8988T (cell line): Measurements from ENCODE around the gene PAXIP1.
"Not testable (repeated sequence)": the region's sequence is repeated elsewhere in the genome, so short reads cannot be mapped to it uniquely, and the experiment has no call there.

Experiments
- DNase-seq: peaks from one replicate; pipeline ENCODE4 v3.0.0; 2011

PAXIP1 gene, protein sequence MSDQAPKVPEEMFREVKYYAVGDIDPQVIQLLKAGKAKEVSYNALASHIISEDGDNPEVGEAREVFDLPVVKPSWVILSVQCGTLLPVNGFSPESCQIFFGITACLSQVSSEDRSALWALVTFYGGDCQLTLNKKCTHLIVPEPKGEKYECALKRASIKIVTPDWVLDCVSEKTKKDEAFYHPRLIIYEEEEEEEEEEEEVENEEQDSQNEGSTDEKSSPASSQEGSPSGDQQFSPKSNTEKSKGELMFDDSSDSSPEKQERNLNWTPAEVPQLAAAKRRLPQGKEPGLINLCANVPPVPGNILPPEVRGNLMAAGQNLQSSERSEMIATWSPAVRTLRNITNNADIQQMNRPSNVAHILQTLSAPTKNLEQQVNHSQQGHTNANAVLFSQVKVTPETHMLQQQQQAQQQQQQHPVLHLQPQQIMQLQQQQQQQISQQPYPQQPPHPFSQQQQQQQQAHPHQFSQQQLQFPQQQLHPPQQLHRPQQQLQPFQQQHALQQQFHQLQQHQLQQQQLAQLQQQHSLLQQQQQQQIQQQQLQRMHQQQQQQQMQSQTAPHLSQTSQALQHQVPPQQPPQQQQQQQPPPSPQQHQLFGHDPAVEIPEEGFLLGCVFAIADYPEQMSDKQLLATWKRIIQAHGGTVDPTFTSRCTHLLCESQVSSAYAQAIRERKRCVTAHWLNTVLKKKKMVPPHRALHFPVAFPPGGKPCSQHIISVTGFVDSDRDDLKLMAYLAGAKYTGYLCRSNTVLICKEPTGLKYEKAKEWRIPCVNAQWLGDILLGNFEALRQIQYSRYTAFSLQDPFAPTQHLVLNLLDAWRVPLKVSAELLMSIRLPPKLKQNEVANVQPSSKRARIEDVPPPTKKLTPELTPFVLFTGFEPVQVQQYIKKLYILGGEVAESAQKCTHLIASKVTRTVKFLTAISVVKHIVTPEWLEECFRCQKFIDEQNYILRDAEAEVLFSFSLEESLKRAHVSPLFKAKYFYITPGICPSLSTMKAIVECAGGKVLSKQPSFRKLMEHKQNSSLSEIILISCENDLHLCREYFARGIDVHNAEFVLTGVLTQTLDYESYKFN

DNA sequence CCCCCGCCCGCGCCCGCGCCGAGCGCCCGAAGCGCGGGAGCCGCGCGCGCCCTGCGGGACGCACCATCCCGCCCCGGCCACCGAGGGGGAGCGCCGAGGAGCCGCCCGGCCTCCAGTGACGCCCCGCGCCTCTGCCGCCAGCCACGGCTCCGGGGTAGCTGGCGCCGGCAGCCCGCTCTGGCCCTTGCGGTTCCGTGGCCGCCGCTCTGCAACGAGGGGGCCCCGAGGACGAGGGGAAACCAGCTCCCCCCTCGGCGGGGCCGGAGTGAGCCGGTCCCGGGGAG, at the start of gene PAXIP1:
Gene PAXIP1 (minus strand): TSS at position 33 of the 284 bp plus-strand sequence. CDS start 195 bp downstream, outside the sequence.
- peak; percentile 50 for DNase-seq

DNA sequence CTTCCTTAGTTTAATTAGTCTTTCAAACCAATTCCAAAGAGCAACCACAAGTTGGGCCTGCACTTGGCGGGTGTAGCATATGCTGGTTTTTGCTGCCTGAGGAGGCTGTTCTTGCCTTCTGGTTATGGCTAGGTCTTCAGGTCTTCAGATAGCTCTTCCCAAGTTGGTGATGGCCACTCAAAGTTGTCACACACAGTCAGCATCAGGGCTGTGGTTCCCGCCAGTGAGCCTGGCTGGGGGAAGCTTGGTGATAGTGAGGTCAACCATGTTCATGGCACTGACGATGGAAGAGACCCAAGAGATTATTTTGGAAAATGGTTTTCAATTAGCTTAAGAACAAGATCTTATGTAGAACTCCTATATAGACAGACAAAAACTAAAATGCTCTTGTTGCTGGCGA, 48.4 kb upstream of the PAXIP1 start:
- DNase-seq, result no peak

DNA sequence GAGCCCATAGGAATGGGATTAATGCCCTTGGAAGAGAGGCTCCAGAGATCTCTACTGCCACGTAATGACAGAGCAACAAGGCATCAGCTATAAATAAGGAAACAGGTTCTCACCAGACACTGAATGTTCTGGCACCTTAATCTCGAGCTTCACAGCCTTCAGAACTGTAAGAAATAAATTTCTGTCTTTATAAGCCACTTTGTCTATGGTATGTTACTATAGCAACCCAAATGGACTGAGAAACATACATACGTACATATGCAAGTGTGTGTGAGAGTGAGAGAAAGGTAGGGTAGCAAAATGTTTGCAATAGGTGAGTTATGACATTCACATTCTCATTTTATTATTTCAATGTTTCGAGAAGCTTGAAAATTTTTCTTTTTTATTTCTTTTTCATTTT, 45.1 kb upstream of the PAXIP1 start:
- no peak for DNase-seq

DNA sequence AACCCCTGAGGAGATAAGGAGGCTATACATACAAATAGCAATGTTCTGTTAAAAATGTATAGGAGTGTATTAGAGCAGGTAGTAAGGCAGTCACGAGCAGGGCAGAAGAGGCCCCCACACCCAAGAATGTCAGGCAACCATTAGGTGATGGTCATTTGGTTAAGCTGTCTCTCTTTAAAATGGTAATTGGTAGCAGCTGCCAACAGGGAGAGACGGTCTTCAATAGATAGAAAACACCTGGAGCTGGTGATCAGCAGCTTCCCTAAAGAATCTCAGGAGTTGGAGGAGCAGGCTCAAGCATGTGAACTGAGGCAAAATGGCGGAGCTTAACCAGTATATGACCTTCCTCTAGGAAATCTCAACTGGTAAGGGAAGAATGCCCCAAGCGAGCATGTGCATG, 40.8 kb upstream of the PAXIP1 start:
- DNase-seq, result no peak

DNA sequence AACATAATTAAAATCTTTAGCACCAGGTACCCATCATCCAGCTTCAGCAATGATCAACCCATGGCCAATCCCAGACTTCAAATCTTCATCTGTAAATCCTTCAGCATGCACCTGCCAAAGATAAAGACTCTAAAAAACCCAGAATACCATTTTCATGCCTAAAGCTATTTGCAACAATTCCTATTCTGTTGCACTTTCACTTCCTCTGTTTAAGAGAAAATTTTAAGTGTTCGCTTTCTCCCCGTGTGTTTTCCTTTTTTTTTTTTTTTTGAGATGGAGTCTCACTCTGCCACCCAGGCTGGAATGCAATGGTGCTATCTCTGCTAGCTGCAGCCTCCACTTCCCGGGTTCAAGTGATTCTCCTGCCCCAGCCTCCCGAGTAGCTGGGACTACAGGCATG, 35.4 kb upstream of the PAXIP1 start:
- no peak for DNase-seq

DNA sequence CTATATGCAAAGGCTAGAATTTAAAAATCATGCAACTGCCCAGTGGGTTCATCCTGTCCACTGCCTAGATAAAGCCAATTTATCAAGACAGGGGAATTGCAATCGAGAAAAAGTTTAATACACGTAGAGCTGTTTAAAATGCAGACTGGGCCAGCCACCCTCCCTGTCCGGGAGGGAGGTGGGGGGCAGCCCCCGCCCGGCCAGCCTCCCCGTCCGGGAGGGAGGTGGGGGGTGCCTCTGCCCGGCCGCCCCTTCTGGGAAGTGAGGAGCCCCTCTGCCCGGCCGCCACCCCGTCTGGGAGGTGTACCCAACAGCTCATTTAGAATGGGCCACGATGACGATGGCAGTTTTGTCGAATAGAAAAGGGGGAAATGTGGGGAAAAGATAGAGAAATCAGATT, 31.6 kb upstream of the PAXIP1 start:
- DNase-seq, result not testable (repeated sequence)

DNA sequence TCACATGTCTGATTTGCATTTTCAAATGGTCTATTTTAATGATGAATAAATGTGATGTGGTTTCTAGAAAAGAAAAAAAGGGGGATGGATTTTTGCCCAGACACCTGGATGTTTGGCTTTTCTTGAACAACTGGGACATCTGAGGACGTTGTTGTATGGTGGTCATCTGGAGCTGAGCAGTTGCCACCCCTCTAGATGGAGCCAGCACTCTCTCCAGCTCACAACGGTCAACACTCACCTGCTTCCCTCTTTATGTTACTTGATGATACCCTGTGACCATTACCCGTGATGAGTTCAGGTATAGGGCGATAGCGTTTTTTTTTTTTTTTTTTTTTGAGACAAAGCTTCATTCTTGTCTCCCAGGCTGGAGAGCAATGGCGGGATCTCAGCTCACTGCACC, 30.1 kb upstream of the PAXIP1 start:
- DNase-seq, result no peak

DNA sequence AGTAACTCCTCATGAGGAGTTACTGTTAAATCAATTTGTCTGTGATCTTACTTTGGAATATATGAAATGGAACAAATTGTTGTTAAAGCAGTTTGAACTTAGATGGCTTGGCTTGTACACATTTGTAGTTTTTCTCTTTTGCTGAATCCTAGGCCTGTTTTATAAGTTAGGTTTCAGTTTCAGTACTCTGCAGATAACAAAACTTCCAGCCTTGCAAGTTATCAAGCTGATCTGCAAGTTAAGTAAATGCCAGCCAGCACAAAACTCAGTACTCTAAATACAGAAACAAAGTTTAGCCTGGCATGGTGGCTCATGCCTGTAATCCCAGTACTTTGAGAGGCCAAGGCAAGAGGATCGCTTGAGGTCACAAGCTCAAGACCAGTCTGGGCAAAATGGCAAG, 25.0 kb upstream of the PAXIP1 start:
- no peak for DNase-seq

DNA sequence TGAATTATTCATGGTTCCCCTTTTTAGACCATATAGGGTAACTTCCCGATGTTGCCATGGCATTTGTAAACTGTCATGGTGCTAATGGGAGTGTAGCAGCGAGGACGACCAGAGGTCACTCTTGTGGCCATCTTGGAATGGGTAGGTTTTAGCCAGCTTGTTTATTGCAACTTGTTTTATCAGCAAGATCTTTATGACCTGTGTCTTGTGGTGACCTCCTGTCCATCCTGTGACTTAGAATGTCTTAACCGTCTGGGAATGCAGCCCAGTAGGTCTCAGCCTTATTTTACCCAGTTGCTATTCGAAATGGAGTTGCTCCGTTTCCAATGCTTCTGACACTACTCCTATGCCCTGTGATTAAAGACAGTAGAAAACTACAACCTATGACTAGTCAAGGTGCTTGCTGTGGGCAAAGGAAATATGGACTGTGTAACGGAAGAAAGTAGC, 18.8 kb upstream of the PAXIP1 start:
- no peak for DNase-seq

DNA sequence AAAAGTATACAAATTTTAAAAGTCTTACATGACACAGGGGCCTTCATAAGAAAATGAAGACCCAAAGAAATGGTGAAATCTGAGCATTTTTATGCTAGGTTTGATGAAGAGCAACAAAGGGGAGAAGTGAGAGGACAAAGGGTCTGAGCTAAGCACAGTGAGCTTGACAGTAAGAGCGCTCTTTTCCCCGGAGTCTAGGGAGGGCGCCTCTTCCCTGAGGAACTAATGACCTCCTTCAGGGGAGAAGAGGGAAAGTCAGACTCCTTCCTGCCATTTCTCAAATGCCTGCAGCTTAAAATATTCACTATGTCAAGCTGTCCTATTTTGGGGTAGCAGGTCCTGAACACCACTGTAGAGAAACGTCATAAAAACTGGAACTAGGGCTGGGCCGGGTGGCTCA, 18.1 kb upstream of the PAXIP1 start:
- DNase-seq, result no peak

DNA sequence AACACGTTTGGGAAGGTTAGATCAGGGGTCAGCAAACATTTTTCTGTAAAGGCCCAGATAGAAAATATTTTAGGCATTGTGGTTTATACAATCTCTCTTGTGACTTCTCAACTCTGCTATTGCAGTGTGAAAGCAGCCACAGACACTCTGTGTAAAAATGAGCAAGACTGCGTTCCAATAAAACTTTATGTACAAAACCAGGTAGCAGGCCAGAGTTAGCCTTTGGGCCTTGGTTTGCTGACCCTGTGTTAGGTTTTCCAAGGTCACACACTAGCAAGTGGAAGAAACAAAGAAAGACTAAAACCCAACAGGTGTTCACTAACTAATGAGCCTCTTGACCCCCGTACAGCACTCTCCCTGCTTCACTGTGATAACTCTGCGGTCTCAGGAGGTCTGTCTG, 14.9 kb upstream of the PAXIP1 start:
- no peak for DNase-seq

DNA sequence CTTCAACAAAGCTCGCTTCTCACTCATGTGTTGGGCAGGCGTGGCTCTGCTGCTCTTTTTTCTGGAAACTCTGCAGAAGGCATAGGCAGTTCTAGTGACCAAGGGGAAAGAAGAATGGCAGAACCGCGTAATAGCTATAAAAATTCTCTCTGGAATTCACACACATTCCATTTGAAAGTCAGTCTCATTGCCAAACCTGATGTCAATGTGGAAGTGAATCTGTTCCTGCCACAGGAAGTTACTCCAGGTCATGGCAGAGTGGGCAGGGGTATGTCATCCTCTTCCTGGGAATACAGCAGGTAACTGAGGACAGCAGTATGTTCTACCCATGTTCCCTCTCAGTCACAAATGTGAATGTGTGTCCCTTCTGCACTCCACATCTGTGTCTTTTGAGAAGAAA, 8.2 kb upstream of the PAXIP1 start:
- no peak for DNase-seq

DNA sequence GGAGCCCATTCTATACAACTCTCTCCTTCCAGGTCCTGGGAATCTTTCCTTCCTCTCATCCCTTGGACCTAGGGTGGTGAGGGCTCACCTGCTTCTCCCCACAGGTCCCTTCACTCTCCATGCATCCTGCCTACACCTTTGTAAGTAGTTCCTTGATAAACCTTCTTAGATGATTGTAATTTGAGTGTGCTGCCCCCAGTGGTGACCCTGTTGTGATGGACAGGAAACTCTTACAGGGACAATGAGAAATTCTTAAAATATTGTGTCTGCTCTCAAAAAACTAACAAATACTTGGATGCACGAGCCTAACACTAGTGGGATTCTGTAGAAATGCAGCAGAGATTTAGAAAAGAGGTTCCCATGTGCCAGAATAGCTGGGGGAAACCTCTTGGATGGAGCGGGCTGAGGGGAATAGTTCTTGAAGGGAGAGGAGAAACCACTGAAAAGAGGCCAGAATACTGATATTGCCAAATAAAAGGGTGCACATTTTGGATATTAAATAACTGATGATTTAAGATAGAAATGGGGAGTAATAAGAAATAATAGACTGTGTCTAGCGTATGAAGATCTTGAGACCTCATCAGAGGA, 6.7 kb upstream of the PAXIP1 start:
- no peak for DNase-seq

DNA sequence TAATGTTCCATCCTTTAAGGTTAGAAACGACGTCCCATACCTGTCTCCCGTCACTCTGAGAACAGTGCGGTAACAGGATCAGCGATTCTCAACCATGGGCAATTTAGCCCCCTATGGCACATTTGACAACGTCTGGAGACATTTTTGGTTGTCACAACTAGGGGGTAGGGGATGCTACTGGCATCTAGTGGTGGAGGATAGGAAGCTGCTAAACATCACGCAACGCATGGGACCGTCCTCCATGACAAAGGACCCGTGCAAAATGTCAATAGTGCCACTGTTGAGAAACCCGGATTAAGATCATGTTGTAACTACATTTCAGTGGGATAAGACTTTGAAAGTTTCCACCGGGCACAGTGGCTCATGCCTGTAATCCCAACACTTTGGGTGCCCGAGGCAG, 5.0 kb upstream of the PAXIP1 start:
- DNase-seq, result no peak

DNA sequence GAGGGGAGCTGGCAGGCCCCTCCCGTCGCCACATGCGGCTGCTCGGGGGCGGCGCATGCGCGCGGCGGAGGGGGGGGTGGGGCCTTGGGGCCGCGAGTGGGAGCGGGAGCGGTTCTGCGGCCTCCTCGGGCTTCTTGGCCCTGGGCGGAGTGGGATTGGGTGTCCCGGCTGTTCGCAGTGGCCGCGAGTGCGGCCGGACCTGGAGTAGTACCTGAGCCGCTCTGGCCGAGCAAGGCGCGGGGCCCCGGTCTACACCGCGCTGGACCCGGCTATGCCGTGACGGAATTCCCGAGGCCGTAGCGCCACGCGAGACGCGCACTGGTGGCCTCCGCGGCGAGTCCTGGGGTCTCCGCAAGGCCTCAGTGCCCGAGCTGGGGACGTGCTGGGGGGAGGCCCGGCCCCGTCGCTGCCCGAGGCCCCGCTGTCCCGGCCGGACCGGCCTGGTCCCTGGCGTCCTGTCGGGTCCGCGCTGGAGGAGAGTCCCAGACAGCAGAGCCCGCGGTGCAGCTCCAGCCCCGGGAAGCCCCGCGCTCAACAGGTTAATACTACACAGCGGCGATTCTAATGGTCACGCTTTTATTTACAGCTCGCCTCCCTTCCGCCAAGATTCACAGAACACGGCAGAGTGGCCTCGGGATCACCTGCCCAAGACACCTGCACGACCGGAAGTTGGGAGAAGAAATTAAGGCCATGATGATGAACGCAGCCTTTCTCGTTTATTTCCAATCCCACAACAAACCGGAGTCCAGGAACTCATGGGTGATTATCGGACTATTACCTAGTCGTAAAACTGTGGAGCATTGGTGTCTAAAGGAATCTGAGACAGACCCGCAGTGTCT, 671 bp upstream of the PAXIP1 start:
- DNase-seq, result peak; percentile 90

DNA sequence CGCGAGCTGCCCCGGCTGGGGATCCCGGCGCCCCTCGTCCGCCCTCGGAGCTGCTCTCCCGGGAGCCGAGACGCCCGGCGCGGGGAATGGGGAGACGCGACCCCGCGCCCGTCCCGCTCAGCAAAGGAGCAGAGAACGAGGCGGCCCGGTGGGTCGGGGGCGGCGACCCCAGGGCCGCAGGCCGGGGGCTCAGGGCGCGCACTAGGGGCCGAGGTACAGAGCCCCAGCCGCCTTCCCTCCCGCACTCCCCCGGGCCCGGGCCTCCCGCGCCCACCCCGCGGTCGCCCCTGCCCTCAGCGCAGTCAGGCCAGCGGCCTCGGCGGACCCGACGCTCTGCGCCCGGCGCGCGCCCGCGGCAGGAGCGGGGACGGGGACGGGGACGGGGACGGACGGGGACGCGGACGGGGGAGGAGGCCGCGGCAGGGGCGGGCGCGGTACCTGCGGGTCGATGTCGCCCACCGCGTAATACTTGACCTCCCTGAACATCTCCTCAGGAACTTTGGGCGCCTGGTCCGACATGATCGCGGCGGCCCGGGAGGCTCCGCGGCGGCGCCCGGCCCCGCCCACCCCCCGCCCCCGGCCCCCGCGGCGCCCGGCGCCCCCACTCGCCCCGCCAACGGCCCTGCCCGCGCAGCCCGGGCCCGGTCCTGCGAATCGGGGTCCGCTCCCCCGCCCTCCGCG, 373 bp downstream of the PAXIP1 start:
- peak; percentile 56 for DNase-seq

DNA sequence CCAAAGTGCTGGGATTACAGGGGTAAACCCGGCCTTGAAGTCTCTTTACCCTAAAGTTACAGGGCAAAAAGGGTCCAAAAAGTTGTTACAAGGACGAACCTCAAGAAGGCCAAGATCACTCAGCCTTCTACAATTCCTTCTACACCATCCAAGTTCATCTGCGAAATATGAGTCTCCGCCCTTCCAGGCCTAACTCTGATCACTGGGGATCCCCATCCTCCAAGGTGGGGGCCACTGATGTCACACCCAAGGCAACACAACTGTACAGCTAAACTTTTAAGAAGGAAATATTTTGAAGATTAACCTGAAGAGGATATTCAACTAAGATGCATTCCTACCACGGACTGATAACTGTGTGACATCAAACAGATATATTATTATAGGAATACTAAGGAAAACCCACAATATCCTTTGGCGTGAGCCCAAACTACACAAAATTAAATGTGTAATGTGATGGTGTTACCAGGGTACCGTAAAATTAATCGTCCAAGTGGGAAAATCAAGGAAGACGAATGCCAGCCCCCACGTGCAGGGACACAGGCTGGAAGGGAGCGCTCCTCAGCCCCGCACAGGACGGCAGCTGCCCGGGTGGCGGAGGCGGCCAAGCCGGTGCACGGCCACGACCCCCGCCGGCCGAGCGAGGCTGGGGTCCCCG, 1.0 kb downstream of the PAXIP1 start:
- peak; percentile 22 for DNase-seq

DNA sequence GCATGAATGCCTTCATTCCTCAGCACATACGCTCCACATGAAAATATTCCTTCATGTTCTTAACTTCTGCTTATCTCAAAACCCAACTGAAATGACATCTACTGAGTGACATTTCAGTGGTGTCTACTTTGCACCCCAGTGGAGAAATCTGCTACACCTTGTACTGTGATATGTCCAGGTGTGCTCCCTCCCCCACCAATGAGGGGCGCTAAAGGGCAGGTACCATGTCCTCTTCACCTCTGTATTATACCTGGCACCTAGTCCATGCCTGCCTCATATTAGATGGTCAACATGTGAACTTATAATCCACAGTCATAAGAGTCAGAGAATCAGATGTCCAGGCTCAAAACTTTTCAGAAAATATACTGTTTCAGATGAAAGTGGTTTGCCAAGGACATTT, 2.1 kb downstream of the PAXIP1 start:
- DNase-seq, result no peak

DNA sequence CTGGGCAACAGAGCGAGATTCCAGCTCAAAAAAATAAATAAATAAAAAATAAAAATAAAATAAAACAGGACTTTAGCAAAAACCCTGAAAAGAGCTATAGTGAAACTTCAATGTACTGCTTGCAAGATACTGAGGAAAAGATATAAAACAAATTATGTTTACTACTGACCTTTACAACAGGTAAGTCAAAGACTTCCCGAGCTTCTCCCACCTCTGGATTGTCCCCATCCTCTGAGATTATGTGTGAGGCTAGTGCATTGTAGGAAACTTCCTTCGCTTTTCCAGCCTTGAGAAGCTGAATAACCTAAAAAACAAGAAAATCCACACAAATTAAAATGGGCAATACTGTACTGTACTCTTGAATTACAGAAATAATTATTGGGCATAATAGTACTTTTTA, 4.4 kb downstream of the PAXIP1 start:
- no peak for DNase-seq

DNA sequence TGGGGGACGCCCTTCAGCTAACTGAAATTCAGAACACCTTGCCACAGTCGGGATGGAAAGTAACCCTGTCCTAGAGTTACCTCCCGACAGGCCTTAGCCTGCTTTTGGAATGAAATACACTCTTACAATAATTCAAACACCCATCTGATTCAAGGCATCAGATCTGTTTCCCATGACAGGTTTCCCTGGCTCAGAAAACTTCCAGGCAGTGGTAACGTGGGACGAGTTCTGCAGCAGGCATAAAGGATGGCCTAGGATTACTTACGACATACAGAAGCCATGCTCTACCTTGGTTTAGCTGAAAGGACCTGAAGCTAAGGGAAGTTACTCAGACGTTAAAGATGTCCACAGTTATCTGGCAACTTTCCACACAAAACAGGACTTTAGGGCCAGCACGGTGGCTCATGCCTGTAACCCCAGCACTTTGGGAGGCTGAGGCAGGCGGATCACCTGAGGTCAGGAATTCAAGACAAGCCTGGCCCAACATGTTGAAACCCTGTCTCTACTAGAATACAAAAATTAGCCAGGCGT, 5.0 kb downstream of the PAXIP1 start:
- no peak for DNase-seq

DNA sequence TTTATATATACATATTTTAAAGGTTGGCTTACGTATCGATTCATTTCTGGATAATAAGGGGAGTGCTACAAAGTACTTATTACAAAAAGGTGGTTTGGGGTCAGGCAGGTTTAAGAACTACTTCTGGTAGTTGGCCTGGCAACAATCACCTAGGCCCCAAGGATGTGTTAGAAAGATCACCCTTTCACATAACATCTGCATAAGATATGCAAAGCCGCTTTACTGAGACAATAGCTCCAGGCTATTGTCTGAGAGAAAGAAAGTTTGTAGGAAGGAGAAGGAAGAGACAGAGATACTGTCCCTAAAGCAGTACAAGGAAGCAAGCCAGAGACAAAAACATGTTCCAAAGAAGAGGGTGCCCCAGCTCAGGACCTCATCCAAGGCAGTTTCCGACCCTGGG, 6.2 kb downstream of the PAXIP1 start:
- no peak for DNase-seq
